GM12878 (cell line): ENCODE measurements around the gene SWSAP1. TPM values are rescaled to one million over a fixed set of nuclear protein-coding genes. Genes with fewer than 3 reads are reported as not detected.

ENCODE experiments used
- ATAC-seq: fragments of 200-7000 bp; cut with Tn5 transposase; 3 replicates; pipeline ENCODE4 v1.9.1; 2020; ENCODE audit warnings: mild to moderate bottlenecking, moderate library complexity
- BruUV-seq: library from RNA; stranded (reverse); fragments of 400-500 nt; replicated peaks from 2 replicates; lab custom pipeline; 2021; lab: Mats Ljungman, UMichigan
- CTCF ChIA-PET: fragments of 300-600 bp; sonication (Branson Sonifier 250); formaldehyde crosslinking; extraction: SDS; loops from one replicate; lab custom pipeline; 2021; ENCODE audit warnings: inconsistent platforms; lab: Yijun Ruan, JAX
- POLR2A ChIA-PET: fragments of 350-600 bp; formaldehyde crosslinking; extraction: SDS; loops from one replicate; lab custom pipeline; 2021; ENCODE audit warnings: inconsistent platforms; lab: Charles Lee
- RAD21 ChIA-PET: fragments of 300-600 bp; sonication (Branson Sonifier 250); formaldehyde crosslinking; loops from one replicate; lab custom pipeline; 2023; ENCODE audit warnings: antibody characterized with exemption; ENCODE audit not compliant: unreplicated experiment; lab: Charles Lee
- SMC1A ChIA-PET: fragments of 300-600 bp; sonication (Branson Sonifier 250); formaldehyde crosslinking; loops from one replicate; lab custom pipeline; 2023; ENCODE audit not compliant: unreplicated experiment, uncharacterized antibody; lab: Charles Lee
- DNase-seq: peaks from one replicate; pipeline ENCODE4 v3.0.0-alpha.2; 2011; ENCODE audit warnings: low read depth, low spot score
- FAIRE-seq: peaks from 3 replicates; lab custom pipeline; 2011; peaks lifted over from hg19 to GRCh38; lab: Jason Lieb, UNC
- H2AFZ ChIP-seq: 2 replicates; pipeline ENCODE4 v1.6.0; 2011; ENCODE audit warnings: low read depth, low read length, control low read depth; ENCODE audit not compliant: control insufficient read depth
- H3K27ac ChIP-seq: 2 replicates; pipeline ENCODE4 v1.5.1; 2011; ENCODE audit warnings: control low read depth; ENCODE audit not compliant: control insufficient read depth, insufficient read depth
- H3K27me3 ChIP-seq, 2 experiments: replicated peaks in 1 of 2; 2 replicates each; pipeline versions ENCODE4 v1.6.0 to v1.6.1; 2011; ENCODE audit warnings: low read length in 1 of 2; ENCODE audit not compliant: control insufficient read depth in 2 of 2, insufficient read depth in 2 of 2
- H3K36me3 ChIP-seq, 2 experiments: 2 replicates each; pipeline ENCODE4 v1.5.1; 2011; ENCODE audit warnings: low read length in 1 of 2; ENCODE audit not compliant: control insufficient read depth in 2 of 2, insufficient read depth in 2 of 2
- H3K4me1 ChIP-seq: 2 replicates; pipeline ENCODE4 v1.6.1; 2011; ENCODE audit warnings: mild to moderate bottlenecking, low read length, moderate library complexity, mixed read lengths; ENCODE audit not compliant: control insufficient read depth, insufficient read depth
- H3K4me2 ChIP-seq: 2 replicates; pipeline ENCODE4 v1.6.0; 2011; ENCODE audit warnings: control low read depth; ENCODE audit not compliant: control insufficient read depth, insufficient read depth
- H3K4me3 ChIP-seq: fragments of 200-600 bp; sonication (generic); 2 replicates; pipeline ENCODE4 v1.5.1; 2016
- H3K79me2 ChIP-seq: 2 replicates; pipeline ENCODE4 v1.6.0; 2011; ENCODE audit warnings: low read length; ENCODE audit not compliant: control insufficient read depth, insufficient read depth
- H3K9ac ChIP-seq: 2 replicates; pipeline ENCODE4 v1.8.0; 2011; ENCODE audit warnings: low read length, control low read depth, mixed read lengths; ENCODE audit not compliant: control insufficient read depth, insufficient read depth
- H3K9me3 ChIP-seq: replicated peaks from 3 replicates; pipeline ENCODE4 v1.5.1; 2011; ENCODE audit warnings: mild to moderate bottlenecking, low read length; ENCODE audit not compliant: control insufficient read depth, insufficient read depth
- H4K20me1 ChIP-seq: 2 replicates; pipeline ENCODE4 v1.6.0; 2011; ENCODE audit not compliant: control insufficient read depth, insufficient read depth
- ASH2L ChIP-seq: fragments of 300-600, 200-600 bp; sonication (generic); IDR thresholded peaks from 2 replicates; pipeline ENCODE4 v1.6.1; 2017; ENCODE audit warnings: low read depth, mild to moderate bottlenecking, borderline replicate concordance
- BHLHE40 ChIP-seq, 2 experiments: fragments of 450-650 bp in 1 of 2; IDR thresholded peaks; 2 replicates each; pipeline ENCODE4 v1.6.1; 2011 to 2017; ENCODE audit warnings: low read depth in 2 of 2, borderline replicate concordance in 1 of 2, improper control_type of control experiment in 1 of 2, low read length in 1 of 2, mild to moderate bottlenecking in 1 of 2
- DPF2 ChIP-seq: fragments of 450-650 bp; IDR thresholded peaks from 2 replicates; pipeline ENCODE4 v1.6.1; 2017; ENCODE audit warnings: mild to moderate bottlenecking
- FOXM1 ChIP-seq: IDR thresholded peaks from 2 replicates; pipeline ENCODE4 v1.6.1; 2012; ENCODE audit warnings: low read depth, mild to moderate bottlenecking, inconsistent platforms, low read length, moderate library complexity
- HDAC2 ChIP-seq: fragments of 200-600 bp; sonication (generic); IDR thresholded peaks from 2 replicates; pipeline ENCODE4 v1.6.1; 2017
- IKZF1 ChIP-seq: fragments of 450-650 bp; conservative IDR thresholded peaks from 2 replicates; pipeline ENCODE4 v1.6.1; 2017; ENCODE audit warnings: antibody characterized with exemption, mild to moderate bottlenecking
- LARP7 ChIP-seq: fragments of 450-650 bp; IDR thresholded peaks from 2 replicates; pipeline ENCODE4 v1.6.1; 2017; ENCODE audit warnings: mild to moderate bottlenecking
- NFXL1 ChIP-seq: fragments of 450-650 bp; IDR thresholded peaks from 2 replicates; pipeline ENCODE4 v1.6.1; 2017; ENCODE audit warnings: antibody characterized with exemption, mild to moderate bottlenecking, borderline replicate concordance
- NR2F1 ChIP-seq: fragments of 450-650 bp; conservative IDR thresholded peaks from 2 replicates; pipeline ENCODE4 v1.6.1; 2017; ENCODE audit warnings: mild to moderate bottlenecking
- PAX5 ChIP-seq: IDR thresholded peaks from 2 replicates; pipeline ENCODE4 v1.6.1; 2011; ENCODE audit warnings: low read depth, low read length, borderline replicate concordance
- RUNX3 ChIP-seq: IDR thresholded peaks from 2 replicates; pipeline ENCODE4 v1.6.1; 2012; ENCODE audit warnings: low read length, inconsistent platforms
- SMARCA5 ChIP-seq: fragments of 450-650 bp; IDR thresholded peaks from 2 replicates; pipeline ENCODE4 v1.6.1; 2017; ENCODE audit warnings: mild to moderate bottlenecking
- SUZ12 ChIP-seq: fragments of 200-600 bp; sonication (generic); IDR thresholded peaks from one replicate; pipeline ENCODE4 v1.6.1; 2018; ENCODE audit warnings: antibody characterized with exemption, mild to moderate bottlenecking; ENCODE audit not compliant: unreplicated experiment
- TCF7 ChIP-seq: IDR thresholded peaks from 2 replicates; pipeline ENCODE4 v1.6.1; 2014; ENCODE audit warnings: antibody characterized with exemption, borderline replicate concordance
- WGBS: methylation state at CpG from one replicate; pipeline ENCODE4 v1.1.6; 2016; ENCODE audit warnings: low lambda C conversion rate; ENCODE audit not compliant: insufficient replicate concordance, insufficient coverage; ENCODE audit errors: missing lambda C conversion rate; 5-methylcytosine and 5-hydroxymethylcytosine counted together
- in situ Hi-C: fragments of 300-500 bp; cut with MboI; formaldehyde crosslinking; loops from 9 replicates; pipeline ENCODE4 v1.14.3; 2018; ENCODE audit warnings: mixed read lengths
- intact Hi-C: fragments of 100-400 bp; cut with micrococcal nuclease; formaldehyde crosslinking; loops from one replicate; pipeline ENCODE4 v1.14.2; 2022; ENCODE audit not compliant: unreplicated experiment
- polyA plus RNA-seq, 11 experiments: library from polyadenylated mRNA; depleted of rRNA in 4 of 11; unstranded in 6 of 11; stranded (reverse) in 5 of 11; fragments of >200 nt; fragmentation: Nextera tagmentation in 4 of 11; fragmentation: Illumina TruSeq in 1 of 11; extraction: Ambion mirVana in 4 of 11; extraction: Trizol in 1 of 11; gene quantifications; 1 replicate in 1 of 11; 2 replicates in 10 of 11; pipeline versions ENCODE4 v1.2.1 to v1.2.3, GENCODE V29; 2011 to 2016; ENCODE audit warnings: inconsistent platforms in 2 of 11, missing spikeins in 2 of 11, low read depth in 1 of 11
- total RNA-seq, 4 experiments: library from RNA; depleted of rRNA in 3 of 4; stranded (reverse); fragments of >200 nt in 3 of 4; fragmentation: Illumina TruSeq in 1 of 4; extraction: Trizol in 1 of 4; gene quantifications; 2 replicates each; pipeline versions ENCODE4 v1.2.1 to v1.2.3, GENCODE V29; 2013 to 2021
- TF ChIP-seq, protein P1 (sequence below): fragments of 450-650 bp; IDR thresholded peaks from 2 replicates; pipeline ENCODE4 v1.6.1; 2017; ENCODE audit warnings: mild to moderate bottlenecking
- TF ChIP-seq, protein P2 (sequence below), 3 experiments: IDR thresholded peaks in 2 of 3; conservative IDR thresholded peaks in 1 of 3; 2 replicates each; pipeline ENCODE4 v1.5.1; 2011; ENCODE audit warnings: low read depth in 3 of 3, low read length in 3 of 3, mild to moderate bottlenecking in 3 of 3, control low read depth in 2 of 3, moderate library complexity in 2 of 3, inconsistent platforms in 1 of 3, mixed read lengths in 1 of 3; ENCODE audit not compliant: control insufficient read depth in 2 of 3, insufficient read depth in 1 of 3; ENCODE audit errors: extremely low read depth in 1 of 3

The SWSAP1 gene
- total and polyA plus RNA-seq, 10 of the 15 experiments (the other 5 are each of a cell fraction or from before 2014, with no cell fraction given) = 0.18 to 6.5 (median 2.4) TPM

DNA sequence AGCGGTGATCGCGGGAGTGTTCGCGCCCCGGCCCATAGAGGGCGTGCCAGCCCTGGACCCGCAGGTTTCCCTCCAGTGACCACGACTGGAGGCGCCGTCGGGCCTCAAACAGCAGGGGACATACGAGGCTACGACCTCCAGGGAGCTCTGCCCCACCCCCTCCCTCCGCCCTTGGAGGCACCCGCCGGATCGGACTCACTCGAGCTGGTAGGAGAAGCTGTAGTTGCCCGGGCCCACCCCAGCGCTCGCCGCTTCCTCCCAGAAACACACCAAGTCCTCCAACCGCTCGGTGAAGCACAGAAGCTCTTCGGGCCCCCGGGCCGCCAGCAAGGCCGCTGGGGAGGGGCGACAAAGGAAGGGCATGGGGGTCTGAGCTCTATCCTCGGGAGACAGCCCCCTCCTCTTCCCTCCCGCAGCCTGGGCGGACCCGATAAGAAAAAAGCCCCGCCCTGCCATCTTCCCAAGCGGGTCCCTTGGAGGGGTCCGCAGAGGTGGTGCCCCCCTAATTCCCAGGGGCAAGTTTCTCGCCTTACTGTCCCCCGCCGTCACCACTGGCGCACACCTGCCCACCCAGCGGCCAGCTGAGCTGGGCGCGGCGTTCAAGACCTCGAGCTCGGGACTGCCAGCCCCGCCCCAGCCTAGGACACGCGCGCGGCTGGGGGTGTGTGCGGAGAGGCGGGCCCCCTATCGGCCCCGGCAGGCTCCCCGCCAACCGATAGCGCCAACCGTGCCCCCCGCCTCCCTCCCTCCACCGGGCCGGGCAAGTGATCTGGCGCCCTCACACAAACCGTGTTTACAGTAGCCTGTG, 8.6 kb downstream of the SWSAP1 start:
- H3K27me3 ChIP-seq = peaks cover 0 to 5% of the 10 kb centered on the region in 2 experiments; a peak in 2 of 4 replicates
- intact Hi-C loops = loop anchor here (5.0 kb wide), 1 partner anchor 199 kb away; no protein-coding TSS in a partner anchor
- SMC1A ChIA-PET = interaction anchor here (0.5 to 1.7 kb wide), 6 partner anchors 8 to 99 kb away, joined by 3 to 5 read pairs (median 4); partner anchors contain the start of genes ODAD3 and SWSAP1
- TF ChIP-seq RUNX3 (peak; percentile 49), ASH2L (no peak), DPF2 (peak; percentile 27; the same call in 1 of the 2 replicates), SUZ12 (peak; percentile 63), PAX5 (peak; percentile 71), TCF7 (no peak), IKZF1 (peak; percentile 66), SMARCA5 (peak; percentile 85; the same call in 1 of the 2 replicates), FOXM1 (0 out of 2 replicates have a peak, but pooled peaks have one; percentile 24), NFXL1 (no peak), BHLHE40 (IDR thresholded peaks at IDR 0.05; ENCODE audit: borderline replicate concordance in 1 of 2, low read depth in 2 of 2, low read length in 1 of 2) (peak; percentile 16 to 37; a peak in 1 of 4 replicates), NR2F1 (0 out of 2 replicates have a peak, but pooled peaks have one; percentile 10), HDAC2 (no peak), LARP7 (peak; percentile 60; the same call in 1 of the 2 replicates)
- TF ChIP-seq, protein P1, sequence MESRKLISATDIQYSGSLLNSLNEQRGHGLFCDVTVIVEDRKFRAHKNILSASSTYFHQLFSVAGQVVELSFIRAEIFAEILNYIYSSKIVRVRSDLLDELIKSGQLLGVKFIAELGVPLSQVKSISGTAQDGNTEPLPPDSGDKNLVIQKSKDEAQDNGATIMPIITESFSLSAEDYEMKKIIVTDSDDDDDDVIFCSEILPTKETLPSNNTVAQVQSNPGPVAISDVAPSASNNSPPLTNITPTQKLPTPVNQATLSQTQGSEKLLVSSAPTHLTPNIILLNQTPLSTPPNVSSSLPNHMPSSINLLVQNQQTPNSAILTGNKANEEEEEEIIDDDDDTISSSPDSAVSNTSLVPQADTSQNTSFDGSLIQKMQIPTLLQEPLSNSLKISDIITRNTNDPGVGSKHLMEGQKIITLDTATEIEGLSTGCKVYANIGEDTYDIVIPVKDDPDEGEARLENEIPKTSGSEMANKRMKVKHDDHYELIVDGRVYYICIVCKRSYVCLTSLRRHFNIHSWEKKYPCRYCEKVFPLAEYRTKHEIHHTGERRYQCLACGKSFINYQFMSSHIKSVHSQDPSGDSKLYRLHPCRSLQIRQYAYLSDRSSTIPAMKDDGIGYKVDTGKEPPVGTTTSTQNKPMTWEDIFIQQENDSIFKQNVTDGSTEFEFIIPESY = 0 out of 2 replicates have a peak, but pooled peaks have one; percentile 30
- TF ChIP-seq, protein P2, sequence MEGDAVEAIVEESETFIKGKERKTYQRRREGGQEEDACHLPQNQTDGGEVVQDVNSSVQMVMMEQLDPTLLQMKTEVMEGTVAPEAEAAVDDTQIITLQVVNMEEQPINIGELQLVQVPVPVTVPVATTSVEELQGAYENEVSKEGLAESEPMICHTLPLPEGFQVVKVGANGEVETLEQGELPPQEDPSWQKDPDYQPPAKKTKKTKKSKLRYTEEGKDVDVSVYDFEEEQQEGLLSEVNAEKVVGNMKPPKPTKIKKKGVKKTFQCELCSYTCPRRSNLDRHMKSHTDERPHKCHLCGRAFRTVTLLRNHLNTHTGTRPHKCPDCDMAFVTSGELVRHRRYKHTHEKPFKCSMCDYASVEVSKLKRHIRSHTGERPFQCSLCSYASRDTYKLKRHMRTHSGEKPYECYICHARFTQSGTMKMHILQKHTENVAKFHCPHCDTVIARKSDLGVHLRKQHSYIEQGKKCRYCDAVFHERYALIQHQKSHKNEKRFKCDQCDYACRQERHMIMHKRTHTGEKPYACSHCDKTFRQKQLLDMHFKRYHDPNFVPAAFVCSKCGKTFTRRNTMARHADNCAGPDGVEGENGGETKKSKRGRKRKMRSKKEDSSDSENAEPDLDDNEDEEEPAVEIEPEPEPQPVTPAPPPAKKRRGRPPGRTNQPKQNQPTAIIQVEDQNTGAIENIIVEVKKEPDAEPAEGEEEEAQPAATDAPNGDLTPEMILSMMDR (IDR thresholded peaks at IDR 0.05 in 2 of 3, conservative IDR thresholded peaks at IDR 0.05 in 1 of 3; ENCODE audit: control insufficient read depth in 2 of 3, extremely low read depth in 1 of 3, insufficient read depth in 1 of 3, low read depth in 3 of 3, low read length in 3 of 3) = peak; percentile 62 to 87 (median 75)
- TF ChIP-seq, all 136 proteins: peak for 12
- peak overlapping the region; percentile 24 for H2AFZ ChIP-seq
- no peaks in the 10 kb centered on the region for H3K79me2 ChIP-seq
- 3% methylated on average over 53 of the region's 65 CpGs for WGBS
- H3K4me1 ChIP-seq = peaks cover 13% of the 10 kb centered on the region
- ChIA-PET POLR2A (interaction anchor here (0.6 to 0.9 kb wide), 3 partner anchors 9 to 258 kb away, joined by 3 to 6 read pairs (median 5); partner anchors contain the start of gene SWSAP1), CTCF (interaction anchor here (0.6 to 4.6 kb wide), 19 partner anchors 8 to 146 kb away, joined by 3 to 76 read pairs (median 8); partner anchors contain the start of genes CCDC159, ECSIT, ELAVL3 and ODAD3), RAD21 (interaction anchor here (0.5 to 1.7 kb wide), 7 partner anchors 9 to 99 kb away, joined by 3 to 9 read pairs (median 3); partner anchors contain the start of genes SWSAP1 and TSPAN16)
- H3K4me2 ChIP-seq = peak overlapping the region; percentile 71; the same call in 1 of the 2 replicates
- H3K9ac ChIP-seq = no peak overlapping the region
- BruUV-seq = no TSS peak
- H3K9me3 ChIP-seq = no peaks in the 10 kb centered on the region
- no peaks in the 10 kb centered on the region for H3K36me3 ChIP-seq
- FAIRE-seq = no peak
- no peak for DNase-seq
- H3K4me3 ChIP-seq = no peak overlapping the region
- in situ Hi-C loops = no loop called here
- peak; percentile 4; the same call in 2 of the 3 replicates for ATAC-seq
- no peak overlapping the region for H3K27ac ChIP-seq
- no peaks in the 10 kb centered on the region for H4K20me1 ChIP-seq
